ENCODE measurements around the gene COG6. TPM values are rescaled to one million over a fixed set of nuclear protein-coding genes. Genes with fewer than 3 reads are reported as not detected.

COG6 gene
- total RNA-seq, 1 experiment from 2014 or later, result 19.9 TPM

DNA sequence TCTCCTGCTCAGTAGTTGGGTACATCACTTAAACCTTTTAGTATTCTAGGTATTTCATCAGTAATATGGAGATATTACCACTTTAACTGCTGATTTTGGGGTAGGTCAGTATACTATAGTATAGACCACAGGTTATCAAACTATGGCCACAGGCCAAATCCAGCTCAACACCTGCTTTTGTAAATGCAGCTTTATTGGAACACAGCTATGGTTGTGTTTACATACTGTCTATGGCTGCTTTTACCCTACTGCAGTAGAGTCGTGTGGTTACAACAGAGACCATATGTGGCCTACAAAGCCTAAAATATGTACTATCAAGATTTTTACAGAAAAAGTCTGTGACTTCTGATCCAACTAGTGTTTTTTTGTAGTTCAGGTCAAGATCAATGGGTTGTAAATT, 10.3 kb downstream of the COG6 start:
- peaks cover 19% of the 10 kb centered on the region for H3K36me3 ChIP-seq
- no peaks in the 10 kb centered on the region for H3K27me3 ChIP-seq
- no peaks in the 10 kb centered on the region for H3K9me3 ChIP-seq
- DNase-seq, result no peak
- H3K4me3 ChIP-seq, result no peak overlapping the region

DNA sequence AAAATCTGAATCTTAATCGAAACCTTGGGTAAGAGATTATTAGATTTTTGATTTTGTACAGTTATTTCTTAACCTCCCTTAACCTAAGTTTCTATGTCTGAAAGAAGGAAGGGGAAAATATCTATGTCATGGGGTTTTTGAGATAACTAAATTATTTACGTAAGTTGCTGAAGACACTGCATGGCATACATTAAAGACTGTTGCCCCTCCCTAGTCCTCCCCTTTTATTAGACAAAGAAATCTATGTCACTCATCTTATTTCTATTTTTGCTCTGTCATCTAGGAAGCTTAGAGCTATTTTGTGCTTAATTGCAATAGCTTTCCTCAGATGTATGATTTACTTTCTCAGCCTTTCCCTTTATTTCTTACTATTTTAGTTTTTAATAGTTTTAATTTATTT, 15.0 kb downstream of the COG6 start:
- peaks cover 12% of the 10 kb centered on the region for H3K36me3 ChIP-seq
- no peaks in the 10 kb centered on the region for H3K9me3 ChIP-seq
- H3K27me3 ChIP-seq, result no peaks in the 10 kb centered on the region
- no peak overlapping the region for H3K4me3 ChIP-seq
- DNase-seq, result no peak

DNA sequence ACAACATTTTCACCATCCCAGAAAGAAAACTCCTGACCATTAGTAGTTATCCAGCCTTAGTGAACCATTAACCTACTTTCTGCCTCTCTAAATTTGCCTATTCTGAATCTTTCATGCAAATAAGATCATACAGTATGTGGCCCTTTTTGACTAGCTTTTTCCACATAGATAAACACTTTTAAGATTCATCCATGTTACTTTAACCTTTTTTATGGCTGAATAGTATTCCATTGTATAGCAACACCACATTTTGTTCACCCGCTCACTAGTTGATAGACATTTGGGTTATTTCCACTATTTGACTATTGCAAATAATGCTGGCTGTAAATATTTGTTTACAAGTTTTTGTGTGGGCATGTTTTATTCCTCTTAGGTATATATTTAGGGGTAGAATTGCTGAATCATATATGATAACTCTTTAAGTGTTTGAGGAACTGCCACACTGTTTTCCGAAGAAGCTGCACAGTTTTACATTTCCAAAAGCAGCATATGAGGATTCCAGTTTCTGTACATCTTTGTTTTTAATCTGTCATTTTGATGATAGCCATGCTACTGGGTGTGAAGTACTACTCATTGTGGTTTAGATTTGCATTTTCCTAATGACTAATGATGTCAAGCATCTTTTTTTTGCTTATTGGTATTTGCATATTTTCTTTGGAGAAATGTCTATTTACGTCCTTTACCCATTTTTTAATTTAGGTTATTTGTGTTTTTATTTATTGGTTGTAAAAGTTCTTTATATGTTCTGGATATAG, 17.1 kb downstream of the COG6 start:
- Histone ChIP-seq H3K27me3 (no peaks in the 10 kb centered on the region), H3K4me3 (no peak overlapping the region), H3K36me3 (peaks cover 6% of the 10 kb centered on the region), H3K9me3 (no peaks in the 10 kb centered on the region)
- DNase-seq, result no peak

DNA sequence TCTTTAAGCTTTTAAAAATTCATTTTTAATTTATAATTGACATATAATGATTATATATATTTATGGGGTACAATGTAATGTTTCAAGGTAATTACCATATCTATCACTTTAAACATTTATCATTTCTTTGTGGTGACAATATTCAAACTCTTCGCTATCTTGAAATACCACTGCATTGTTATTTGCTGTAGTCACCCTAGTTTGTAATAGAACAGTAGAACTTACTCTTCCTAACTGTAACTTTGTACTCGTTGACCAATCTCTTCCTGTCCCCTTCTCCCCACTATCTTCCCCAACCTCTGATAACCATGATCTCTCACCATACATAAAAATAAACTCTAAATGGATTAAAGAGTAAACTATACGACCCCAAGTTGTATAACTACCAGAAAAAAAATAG, 20.4 kb downstream of the COG6 start:
- peaks cover 15% of the 10 kb centered on the region for H3K36me3 ChIP-seq
- no peaks in the 10 kb centered on the region for H3K9me3 ChIP-seq
- no peak for DNase-seq

DNA sequence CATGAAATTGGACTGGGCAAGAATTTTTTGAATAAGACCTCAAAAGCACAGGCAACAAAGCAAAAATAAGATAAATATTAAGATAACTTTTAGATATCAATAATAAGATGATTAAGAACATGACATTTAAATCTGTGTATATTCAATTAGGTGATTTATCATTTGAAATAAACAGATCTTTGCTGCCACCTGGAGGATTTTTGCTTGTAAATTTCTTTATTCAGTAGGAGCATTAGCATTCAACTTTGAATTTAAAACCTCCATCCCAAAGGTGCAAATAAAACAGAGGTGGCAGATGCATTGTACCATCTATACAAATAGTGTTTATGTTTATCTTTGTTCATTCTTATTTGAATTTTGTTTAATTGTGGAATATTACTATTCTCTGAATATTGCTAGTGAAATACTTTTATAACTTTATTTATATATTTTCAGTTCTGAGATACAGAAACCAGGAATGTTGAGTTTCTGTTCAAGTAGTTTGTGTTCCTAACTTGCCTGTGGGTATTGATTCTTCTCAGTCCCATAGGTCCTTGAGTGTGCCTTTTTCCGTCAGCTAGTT, 20.9 kb downstream of the COG6 start:
- no peak for DNase-seq
- H3K9me3 ChIP-seq, result no peaks in the 10 kb centered on the region
- H3K4me3 ChIP-seq, result no peak overlapping the region
- no peaks in the 10 kb centered on the region for H3K27me3 ChIP-seq
- H3K36me3 ChIP-seq, result peaks cover 15% of the 10 kb centered on the region

More for the DNA sequence above, 20.4 kb downstream of the COG6 start:
- no peaks in the 10 kb centered on the region for H3K27me3 ChIP-seq
- H3K4me3 ChIP-seq, result no peak overlapping the region

DNA sequence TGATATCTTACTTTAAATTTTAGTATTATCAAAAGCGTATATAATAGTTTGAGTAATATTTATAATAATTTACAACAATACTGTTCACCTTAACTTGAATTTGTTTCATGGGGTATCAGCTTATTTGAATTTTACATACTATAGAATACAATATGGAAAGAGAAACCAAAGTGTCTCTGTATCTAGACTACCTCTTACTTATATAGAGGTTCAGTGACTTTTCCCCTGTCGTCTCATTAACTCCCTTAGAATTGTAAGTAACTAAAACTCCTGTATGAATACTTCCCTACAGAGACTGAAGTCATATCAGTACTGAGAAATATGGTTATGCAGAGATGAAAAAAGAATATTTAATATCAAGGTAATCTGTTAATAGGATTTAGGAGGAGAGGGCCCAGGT, 26.8 kb downstream of the COG6 start:
- no peak overlapping the region for H3K4me3 ChIP-seq
- peaks cover 18% of the 10 kb centered on the region for H3K36me3 ChIP-seq
- DNase-seq, result no peak
- no peaks in the 10 kb centered on the region for H3K27me3 ChIP-seq
- no peaks in the 10 kb centered on the region for H3K9me3 ChIP-seq

DNA sequence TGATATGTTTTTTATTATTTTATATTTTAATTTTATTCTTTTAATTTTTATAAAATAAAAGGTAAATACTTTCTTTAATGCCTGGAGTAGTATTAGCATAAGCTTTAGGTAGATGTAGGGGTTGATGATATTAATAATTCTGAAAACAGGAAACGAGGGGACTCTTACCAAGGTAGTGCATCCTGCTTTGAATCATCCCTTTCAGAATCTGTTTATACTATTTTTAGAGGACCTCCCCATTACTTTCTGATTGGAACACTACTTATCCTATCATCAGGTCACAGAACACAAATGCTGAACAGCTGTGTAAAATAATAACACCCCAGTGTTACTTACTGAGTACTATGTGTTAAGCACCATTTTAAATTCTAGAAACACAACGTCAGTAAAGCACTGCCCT, 27.3 kb downstream of the COG6 start:
- no peak overlapping the region for H3K4me3 ChIP-seq
- peaks cover 20% of the 10 kb centered on the region for H3K36me3 ChIP-seq
- no peak for DNase-seq
- H3K9me3 ChIP-seq, result no peaks in the 10 kb centered on the region
- H3K27me3 ChIP-seq, result no peaks in the 10 kb centered on the region

DNA sequence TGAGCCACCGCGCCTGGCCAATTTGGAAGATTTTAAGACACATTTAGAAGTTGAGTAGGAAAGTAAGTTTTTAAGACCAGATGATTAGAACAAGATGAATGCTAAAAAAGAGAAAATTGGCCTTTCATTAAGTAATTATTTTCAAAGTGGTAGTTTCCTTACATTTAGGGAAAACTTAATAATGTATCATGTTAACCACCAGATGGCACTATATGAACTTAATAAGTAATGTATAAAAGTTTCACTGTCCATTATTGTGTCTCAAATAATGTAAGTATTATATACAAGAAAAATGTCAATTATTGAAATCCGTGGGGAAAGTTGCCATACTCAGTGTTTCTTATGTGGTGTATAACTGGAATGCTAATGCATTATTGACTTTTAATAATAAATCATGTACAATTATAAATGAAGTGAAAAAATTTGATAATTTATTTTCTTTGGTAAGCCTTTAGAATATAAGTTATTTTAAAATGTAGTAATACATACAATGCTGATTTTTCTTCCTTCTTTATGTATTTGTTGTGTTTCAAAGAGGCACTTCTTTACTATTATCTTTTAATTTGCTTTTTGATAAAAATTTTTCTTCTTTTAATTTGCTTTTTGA, 29.2 kb downstream of the COG6 start:
- peaks cover 16% of the 10 kb centered on the region for H3K36me3 ChIP-seq
- no peak overlapping the region for H3K4me3 ChIP-seq
- no peaks in the 10 kb centered on the region for H3K9me3 ChIP-seq
- no peaks in the 10 kb centered on the region for H3K27me3 ChIP-seq
- no peak for DNase-seq

DNA sequence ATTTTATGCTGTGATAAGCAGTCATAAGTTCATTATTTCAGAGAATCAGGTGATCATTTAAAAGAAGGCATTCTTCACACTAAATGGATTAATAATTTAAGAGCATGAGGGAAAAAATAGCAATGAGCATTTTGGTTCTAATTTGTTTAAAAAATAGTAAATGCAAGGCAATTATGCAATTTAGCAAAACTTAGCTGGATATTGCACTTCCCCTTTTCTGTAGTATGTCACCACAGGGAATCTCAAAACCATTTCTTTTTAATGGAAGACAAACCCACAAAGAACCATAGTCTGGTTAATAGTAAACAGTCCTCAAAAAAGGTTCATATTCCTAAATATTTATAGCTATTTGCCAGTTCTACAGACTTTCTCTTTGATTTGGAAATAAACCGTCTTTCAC, 30.2 kb downstream of the COG6 start:
- Histone ChIP-seq H3K4me3 (no peak overlapping the region), H3K9me3 (no peaks in the 10 kb centered on the region), H3K36me3 (peaks cover 11% of the 10 kb centered on the region; the same call in 1 of the 2 replicates), H3K27me3 (no peaks in the 10 kb centered on the region)
- DNase-seq, result no peak

DNA sequence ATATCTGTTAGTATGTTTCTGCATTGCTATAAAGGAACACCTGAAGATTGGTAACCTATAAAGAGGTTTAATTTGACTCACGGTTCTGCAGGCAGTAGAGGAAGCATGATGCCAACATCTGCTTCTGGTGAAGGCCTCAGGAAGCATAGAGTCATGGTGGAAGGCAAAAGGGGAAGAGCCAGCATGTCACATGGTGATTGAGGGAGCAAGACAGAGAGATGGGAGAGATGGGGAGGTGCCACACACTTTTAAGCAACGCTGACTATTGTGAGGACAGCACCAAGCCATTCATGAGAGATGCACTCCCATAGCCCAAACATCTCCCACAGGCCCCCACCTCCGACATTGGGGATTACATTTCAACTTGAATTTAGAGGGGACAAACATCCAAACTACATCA, 32.8 kb downstream of the COG6 start:
- H3K4me3 ChIP-seq, result no peak overlapping the region
- H3K27me3 ChIP-seq, result no peaks in the 10 kb centered on the region
- no peaks in the 10 kb centered on the region for H3K9me3 ChIP-seq
- no peak for DNase-seq
- peaks cover 4% of the 10 kb centered on the region; the same call in 1 of the 2 replicates for H3K36me3 ChIP-seq

DNA sequence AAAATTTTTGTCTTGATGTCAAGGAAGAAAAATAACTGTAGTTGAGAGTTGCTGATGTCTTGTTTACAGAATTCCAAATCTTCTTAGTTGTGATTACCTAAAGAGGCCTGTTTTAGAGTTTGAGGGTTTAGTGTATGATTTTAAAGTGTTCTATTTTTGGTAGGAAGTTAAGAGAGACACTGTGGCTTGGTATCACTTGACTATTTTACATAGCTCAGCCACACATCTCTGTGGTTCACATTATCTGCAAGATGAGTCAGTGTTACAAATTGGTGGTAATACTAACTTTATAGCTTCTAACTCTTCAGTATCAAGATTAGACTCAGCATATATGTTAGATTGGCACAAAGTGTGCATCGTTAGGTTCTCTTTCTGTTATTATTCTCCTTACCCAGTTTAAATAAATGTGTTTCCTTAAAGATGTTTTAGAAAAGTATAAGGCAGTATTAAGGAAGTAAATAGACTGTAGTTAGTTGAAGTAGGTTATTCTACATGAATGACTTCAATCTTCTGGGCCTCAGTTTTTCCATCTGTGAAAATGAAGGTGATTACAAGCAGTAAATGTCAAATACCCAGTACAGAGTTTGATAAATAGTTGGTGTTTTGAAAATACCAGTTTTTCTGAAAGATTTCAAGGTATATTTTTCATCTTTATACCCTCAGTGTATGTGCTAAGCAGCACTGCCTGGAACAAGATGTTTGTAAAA, 33.4 kb downstream of the COG6 start:
- Histone ChIP-seq H3K27me3 (no peaks in the 10 kb centered on the region), H3K9me3 (no peaks in the 10 kb centered on the region), H3K36me3 (peaks cover 4% of the 10 kb centered on the region; the same call in 1 of the 2 replicates), H3K4me3 (no peak overlapping the region)
- no peak for DNase-seq

DNA sequence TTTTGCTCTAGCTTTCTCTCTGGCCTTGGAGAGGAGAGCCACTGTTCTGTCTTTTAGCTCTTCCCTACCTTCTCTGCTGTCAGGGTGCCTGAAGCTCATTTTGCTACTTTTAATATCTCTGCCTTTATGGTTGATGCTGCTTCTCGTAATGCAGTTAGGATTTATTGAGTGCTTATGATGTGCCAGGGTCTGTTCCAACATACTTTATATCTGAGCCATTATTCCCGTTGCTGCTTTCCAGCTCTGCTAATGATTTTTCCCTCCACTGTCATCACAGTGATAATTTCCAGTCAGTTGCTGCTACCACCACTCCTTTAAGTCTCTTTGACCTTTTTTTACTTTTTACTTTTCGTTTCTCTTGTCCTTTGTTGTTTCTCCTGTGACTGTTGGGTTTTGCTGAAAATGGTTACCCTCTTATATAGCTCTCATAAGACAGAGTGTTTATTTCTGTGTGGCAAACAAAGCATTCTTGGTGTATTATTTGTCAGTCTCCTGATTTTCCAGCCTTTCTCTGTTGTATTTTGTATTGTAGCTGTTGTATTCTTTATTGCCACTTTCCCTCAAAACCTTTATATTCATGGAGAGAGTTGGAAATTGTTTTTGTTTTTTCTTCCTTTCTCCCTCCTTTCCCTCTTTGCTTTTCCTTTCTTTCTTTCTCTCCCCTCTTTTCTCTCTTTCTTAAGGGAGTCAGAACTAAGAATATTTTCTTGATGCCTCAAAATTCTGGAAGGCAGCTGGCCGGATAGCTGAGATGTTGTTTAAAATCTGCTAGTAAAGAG, 37.4 kb downstream of the COG6 start:
- H3K27me3 ChIP-seq, result no peaks in the 10 kb centered on the region
- peaks cover 8% of the 10 kb centered on the region for H3K36me3 ChIP-seq
- H3K4me3 ChIP-seq, result no peak overlapping the region
- no peak for DNase-seq
- no peaks in the 10 kb centered on the region for H3K9me3 ChIP-seq

DNA sequence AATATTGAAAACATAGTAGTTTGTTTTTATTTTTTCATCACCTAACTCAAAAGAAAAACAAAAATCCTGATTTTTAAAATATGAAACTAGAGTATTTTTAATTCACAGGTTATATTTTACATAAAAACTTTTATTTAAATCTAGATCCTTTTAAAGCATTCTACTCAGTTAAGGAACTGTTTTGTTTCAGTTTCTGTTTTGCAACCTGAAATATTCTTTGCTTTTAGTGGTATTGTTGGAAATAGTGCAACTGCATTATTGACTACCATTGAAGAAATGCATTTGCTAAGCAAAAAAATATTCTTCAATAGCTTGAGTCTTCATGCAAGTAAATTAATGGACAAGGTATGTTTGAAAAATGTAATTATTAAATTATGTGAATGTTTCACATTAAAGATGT, 43.8 kb downstream of the COG6 start:
- DNase-seq, result no peak
- Histone ChIP-seq H3K36me3 (peaks cover 7% of the 10 kb centered on the region), H3K4me3 (no peak overlapping the region), H3K27me3 (no peaks in the 10 kb centered on the region), H3K9me3 (no peaks in the 10 kb centered on the region)

DNA sequence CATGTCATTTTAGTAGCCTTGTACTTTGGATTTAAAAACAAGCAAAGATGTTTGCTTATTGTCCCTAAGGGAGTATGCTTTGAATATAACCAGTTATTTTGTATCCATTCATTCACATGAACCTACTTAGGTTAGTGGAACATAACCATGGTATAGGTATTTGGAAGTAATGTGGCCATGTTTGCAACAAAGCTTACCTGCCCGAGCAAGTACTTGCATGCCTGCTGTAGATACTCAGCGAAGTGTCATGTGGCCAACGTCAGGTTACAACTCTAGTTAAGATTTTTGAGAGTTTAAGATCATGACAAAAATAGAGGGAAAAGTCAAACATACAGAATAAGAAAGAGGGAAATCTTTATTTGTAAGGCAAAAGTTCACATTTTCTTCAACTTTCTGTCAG, 57.2 kb downstream of the COG6 start:
- no peak for DNase-seq

DNA sequence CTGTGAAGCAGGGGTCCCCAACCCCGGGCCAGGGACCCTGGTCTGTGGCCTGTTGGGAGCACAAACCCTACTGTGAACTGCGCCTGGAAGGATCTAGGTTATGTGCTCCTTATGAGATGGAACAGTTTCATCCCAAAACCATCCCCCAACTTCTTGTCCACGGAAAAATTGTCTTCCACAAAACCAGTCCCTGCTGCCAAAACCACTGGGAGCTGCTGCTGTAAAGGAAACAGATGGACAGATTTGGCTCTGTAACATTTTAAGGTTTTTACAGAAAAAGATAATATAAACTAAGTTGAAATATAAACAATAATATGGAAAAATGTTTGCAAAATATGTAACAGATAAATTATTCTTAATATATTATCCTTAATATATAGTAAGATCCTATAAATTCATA, 73.7 kb downstream of the COG6 start:
- H3K27me3 ChIP-seq, result no peaks in the 10 kb centered on the region
- H3K9me3 ChIP-seq, result no peaks in the 10 kb centered on the region
- no peak for DNase-seq
- H3K36me3 ChIP-seq, result peaks cover 10% of the 10 kb centered on the region
- H3K4me3 ChIP-seq, result no peak overlapping the region

More for the DNA sequence above, 57.2 kb downstream of the COG6 start:
- H3K9me3 ChIP-seq, result peaks cover 7% of the 10 kb centered on the region; the same call in 1 of the 2 replicates
- no peak overlapping the region for H3K4me3 ChIP-seq
- 0 out of 2 replicates have a peak, but pooled peaks cover 2% of the 10 kb centered on the region for H3K36me3 ChIP-seq
- H3K27me3 ChIP-seq, result no peaks in the 10 kb centered on the region

DNA sequence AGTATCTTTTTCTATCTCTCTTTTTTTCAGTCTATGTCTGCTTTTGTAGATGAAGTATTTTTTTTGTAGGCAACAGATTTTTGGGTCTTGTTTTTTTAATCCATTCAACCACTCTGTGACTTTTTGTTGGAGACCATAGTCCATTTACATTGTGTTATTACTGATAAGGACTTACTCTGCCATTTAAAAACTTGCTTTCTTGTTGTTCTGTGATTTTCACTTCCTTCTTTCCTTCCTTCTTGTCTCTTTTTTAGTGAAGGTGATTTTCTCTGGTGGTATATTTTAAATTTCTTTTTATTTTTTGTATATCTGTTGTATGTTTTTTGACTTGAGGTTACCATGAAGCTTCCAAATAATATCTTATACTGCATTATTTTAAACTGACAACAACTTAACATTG, 79.5 kb downstream of the COG6 start:
- Histone ChIP-seq H3K27me3 (no peaks in the 10 kb centered on the region), H3K36me3 (peaks cover 12% of the 10 kb centered on the region), H3K9me3 (no peaks in the 10 kb centered on the region), H3K4me3 (no peak overlapping the region)
- DNase-seq, result no peak

DNA sequence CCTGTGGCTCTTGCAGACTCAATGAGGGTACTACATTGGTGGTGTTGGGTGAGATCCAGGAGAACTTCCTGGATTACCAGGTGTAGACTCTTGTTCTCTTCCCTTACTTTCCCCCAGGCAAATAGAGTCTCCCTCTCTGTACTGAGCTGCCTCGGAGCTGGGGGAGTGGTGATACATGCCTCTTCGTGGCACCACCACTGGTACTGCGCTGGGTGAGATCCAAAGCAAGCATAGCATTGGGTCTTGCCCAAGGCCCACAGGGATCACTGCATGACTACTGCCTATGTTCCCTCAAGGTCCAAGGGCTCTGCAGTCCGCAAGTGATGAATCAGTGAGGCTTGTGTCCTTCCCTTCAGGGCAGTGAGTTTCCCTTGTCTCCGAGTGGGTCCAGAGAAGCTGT, 81.6 kb downstream of the COG6 start:
- no peak overlapping the region for H3K4me3 ChIP-seq
- no peak for DNase-seq
- H3K9me3 ChIP-seq, result peaks cover 3% of the 10 kb centered on the region
- no peaks in the 10 kb centered on the region for H3K27me3 ChIP-seq
- peaks cover 15% of the 10 kb centered on the region for H3K36me3 ChIP-seq
